ENCODE results near the gene TSPAN14.

- no peak for TF ChIP-seq CTCF (IDR thresholded peaks at IDR 0.05)
- TF ChIP-seq POLR2A (IDR thresholded peaks at IDR 0.05): no peak
Measured at GRCh38 chr10:80462981-80463741, 9.1 kb downstream of the TSPAN14 start.
